NB4 (cell line): ENCODE measurements around the gene RP9.

ENCODE experiments used
- POLR2A ChIP-seq: IDR thresholded peaks from 2 replicates; pipeline ENCODE4 v1.6.1; 2011; ENCODE audit warnings: mild to moderate bottlenecking; ENCODE audit not compliant: insufficient read length; ENCODE audit errors: extremely low read depth
- TF ChIP-seq, protein P1 (sequence below): IDR thresholded peaks from one replicate; pipeline ENCODE4 v1.5.1; 2012; ENCODE audit warnings: low read depth, low read length

DNA sequence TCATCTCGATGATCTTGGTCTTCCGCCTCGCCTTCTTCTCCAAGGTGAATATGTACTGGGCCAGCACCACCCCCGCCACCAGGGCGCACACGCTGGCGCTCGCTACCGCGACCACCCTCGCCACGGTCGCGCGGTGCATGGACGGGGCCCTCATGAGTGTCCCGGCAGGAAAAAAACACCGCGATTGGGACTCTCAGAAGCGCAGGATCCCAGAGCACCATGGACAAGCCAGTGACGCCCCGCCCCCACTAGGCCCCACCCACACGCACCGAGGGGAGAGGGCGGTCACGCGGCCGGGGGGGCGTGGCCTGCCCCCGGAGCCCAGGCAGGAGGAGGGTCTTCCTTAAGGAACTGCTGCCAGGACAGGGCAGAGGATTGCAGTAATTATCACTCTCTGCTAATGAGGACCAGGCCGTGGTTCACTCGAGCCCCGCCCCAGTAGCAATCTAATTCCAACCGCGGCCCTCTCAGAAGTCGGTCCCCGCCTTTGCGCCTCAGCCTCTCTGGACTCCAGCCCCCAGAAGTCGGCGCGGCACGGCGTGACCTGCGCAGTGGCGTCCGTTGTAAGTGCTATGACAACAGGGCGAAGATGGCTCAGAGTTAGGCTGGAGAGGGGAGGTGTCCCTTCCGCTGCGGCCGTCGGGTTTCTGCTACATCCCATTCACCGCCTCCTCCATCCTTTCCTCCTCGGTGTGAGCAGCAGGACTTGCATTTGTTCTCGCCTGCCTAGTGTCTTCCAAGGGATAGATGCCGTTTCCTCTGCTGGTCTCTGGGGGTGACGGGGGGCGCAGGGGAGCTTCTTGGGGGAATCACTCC, 20.0 kb upstream of the RP9 start, which contains the start of gene BBS9:
- TF ChIP-seq POLR2A: peak; percentile 79
- TF ChIP-seq, protein P1, sequence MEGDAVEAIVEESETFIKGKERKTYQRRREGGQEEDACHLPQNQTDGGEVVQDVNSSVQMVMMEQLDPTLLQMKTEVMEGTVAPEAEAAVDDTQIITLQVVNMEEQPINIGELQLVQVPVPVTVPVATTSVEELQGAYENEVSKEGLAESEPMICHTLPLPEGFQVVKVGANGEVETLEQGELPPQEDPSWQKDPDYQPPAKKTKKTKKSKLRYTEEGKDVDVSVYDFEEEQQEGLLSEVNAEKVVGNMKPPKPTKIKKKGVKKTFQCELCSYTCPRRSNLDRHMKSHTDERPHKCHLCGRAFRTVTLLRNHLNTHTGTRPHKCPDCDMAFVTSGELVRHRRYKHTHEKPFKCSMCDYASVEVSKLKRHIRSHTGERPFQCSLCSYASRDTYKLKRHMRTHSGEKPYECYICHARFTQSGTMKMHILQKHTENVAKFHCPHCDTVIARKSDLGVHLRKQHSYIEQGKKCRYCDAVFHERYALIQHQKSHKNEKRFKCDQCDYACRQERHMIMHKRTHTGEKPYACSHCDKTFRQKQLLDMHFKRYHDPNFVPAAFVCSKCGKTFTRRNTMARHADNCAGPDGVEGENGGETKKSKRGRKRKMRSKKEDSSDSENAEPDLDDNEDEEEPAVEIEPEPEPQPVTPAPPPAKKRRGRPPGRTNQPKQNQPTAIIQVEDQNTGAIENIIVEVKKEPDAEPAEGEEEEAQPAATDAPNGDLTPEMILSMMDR: no peak
